GM19193 (cell line): ENCODE measurements around the gene CCDC17.

Experiments
- POLR2A ChIP-seq: IDR thresholded peaks from 4 replicates; pipeline ENCODE4 v1.6.1; 2011; ENCODE audit not compliant: insufficient read depth, insufficient read length; ENCODE audit errors: extremely low read depth

The CCDC17 gene

GRCh38 chr1:45608175-45609156 is 15.4 kb downstream of the CCDC17 start:
- TF ChIP-seq POLR2A = no peak

GRCh38 chr1:45607404-45608074 is 16.3 kb downstream of the CCDC17 start:
- no peak for TF ChIP-seq POLR2A

DNA sequence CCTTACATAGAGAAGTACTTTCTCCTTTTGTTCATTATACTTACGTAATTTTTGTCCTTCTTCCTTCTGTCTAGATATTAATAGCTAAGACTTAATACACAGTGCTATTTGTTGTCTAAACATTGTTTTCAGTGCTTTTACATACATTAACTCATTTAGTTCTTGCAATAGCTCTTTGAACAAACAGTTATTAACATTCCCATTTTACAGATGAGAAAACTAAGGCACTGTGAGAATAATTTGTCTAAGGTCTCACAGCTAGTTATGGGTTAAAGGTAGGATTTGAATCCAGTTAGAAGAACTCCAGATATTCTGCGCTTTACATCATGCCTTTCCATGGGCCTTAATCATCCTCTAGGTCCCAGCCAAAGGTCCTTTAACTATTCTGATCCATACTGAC is 19.6 kb downstream of the CCDC17 start:
- TF ChIP-seq POLR2A = no peak

GRCh38 chr1:45594412-45594811 is 29.4 kb downstream of the CCDC17 start:
- no peak for TF ChIP-seq POLR2A

DNA sequence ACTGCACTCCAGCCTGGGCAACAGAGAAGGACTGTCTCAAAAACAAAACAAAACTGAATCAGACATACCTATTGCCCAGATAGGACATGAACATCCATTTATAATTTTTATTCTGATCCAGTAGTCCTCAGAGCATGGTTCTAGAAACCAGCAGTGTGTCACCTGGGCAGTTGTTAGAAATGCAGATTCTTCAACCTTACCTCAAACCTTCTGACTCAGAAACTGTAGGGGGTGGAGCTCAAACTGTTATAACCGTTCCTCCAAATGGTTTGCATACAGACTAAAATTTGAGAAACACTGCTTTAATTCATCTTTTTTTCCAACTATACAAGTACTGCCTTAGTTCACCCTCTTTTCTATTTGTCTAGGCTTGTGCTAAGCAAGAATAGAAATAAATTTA is 34.0 kb downstream of the CCDC17 start:
- TF ChIP-seq POLR2A = no peak

DNA sequence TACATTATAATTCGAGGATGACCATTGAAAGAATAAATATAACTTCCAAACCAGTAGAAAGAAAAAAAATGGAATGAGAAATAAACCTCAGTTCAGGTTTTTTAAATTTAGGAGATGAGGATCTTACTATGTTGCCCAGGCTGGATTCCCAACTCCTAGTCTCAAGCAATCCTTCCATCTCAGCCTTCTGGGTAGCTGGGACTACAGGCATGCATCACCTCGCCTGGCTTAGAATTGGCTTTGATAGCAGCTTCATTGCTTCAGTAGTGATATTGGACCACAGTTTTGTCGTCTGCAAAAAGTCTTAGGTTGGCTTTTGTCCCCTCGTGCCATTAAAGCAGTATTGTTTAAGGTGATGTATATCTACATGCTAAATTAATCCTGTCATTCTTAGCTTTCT is 37.1 kb downstream of the CCDC17 start:
- no peak for TF ChIP-seq POLR2A

DNA sequence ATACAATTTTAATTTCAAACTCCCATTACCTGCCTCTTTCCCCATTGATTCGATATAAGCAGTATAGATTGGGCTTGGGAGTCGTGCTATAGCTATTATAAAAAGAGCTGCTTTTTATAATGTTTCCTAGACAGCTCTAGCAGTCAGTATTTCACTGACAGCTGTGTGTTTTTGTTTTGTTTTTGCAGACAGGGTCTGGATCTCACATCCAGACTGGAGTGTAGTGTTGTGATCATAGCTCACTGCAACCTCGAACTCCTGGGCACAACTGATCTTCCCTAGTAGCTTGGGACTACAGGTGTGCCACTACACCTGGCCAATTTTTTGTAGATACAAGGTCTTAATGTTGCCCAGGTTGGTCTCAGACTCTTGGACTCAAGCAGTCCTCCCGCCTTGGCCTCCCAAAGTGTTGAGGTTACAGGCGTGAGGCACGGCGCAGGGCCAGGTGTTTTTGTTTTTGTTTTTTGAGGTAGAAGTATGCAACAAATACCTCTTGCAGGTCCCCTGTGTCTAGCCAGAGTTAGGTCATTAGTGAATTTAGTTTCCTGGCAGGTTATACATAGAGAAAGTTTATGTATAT is 38.3 kb downstream of the CCDC17 start:
- no peak for TF ChIP-seq POLR2A

DNA sequence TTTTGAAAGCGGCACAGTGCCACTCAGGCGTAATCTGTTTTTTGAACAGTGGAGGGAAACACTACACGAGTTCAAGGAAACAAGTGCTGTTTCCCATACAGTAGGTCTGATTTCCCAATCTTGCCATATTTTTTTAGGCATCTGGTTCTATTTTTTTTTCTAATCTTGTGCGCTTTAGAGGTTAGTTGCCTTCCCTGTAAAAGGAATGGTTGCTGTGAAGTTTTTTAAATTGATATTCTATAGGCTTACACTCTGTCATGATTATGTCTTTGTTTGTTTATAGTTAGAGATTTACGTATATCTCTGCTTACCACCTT is 38.8 kb downstream of the CCDC17 start:
- no peak for TF ChIP-seq POLR2A

- TF ChIP-seq POLR2A = no peak
Measured at GRCh38 chr1:45584351-45585109, 39.3 kb downstream of the CCDC17 start.

- TF ChIP-seq POLR2A = peak; percentile 99
Measured at GRCh38 chr1:45583666-45584350, 40.0 kb downstream of the CCDC17 start, which contains the start of gene NASP. Gene NASP, plus strand, starts transcription at chr1:45584041. Its CDS starts 106 bp downstream, at chr1:45584147.

- TF ChIP-seq POLR2A = no peak
Measured at GRCh38 chr1:45583264-45583665, 40.6 kb downstream of the CCDC17 start.

DNA sequence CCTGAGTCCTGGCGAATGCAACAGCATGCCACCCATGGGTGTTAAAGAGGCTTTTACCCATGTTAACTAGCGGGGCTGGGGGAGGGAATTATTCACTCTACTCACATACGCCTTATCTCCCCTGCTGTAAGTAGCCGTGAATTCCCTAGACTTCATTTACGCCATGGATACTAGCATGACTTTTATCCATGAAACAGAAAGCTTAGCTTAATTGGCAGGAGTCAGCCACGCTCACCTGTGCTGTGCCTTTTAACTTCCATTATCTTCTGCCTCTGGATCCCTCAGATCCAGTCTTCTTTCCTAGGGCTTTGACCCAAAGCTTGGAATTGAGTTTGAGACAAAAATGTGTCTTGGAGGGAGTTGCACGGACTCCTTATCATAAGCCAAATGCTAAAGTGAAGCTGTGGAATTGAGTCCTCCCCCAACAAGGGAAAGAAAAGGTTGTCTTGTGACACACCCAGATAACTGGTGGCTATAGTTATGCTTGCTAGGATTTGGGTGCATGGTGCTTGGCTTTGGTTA is 49.7 kb downstream of the CCDC17 start:
- TF ChIP-seq POLR2A = no peak

DNA sequence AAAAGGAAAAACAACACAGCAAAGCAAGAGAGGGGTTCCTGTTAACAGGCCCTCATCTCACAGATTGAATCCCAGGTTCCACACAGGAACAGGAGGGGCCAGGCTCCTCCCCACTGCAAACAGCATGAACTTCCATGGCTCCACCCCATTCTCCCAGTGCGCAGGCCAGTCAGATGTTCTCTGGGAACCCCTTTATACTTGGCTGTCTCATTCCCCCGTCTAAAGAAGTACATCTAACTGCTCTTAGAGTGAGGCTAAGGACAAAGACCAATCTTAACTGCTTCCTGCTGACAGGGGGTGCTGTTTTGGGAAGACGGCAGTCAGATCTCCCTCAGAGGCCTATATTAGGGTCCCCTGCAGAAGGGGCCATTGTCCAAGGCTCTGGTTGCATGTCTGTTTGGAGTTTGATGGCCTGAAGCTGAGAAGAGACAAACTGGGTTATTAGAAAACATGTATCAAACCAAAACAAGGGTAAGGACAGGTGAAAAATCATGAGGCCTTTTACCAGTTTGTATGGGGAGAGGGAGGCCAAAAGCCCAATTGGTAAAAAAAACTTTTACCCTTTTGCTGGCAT is 50.5 kb downstream of the CCDC17 start:
- TF ChIP-seq POLR2A = no peak

- no peak for TF ChIP-seq POLR2A
Measured at GRCh38 chr1:45570631-45571030, 53.2 kb downstream of the CCDC17 start.
